OCI-LY7 (cell line): ENCODE data around the gene AP2A1. TPM values are rescaled to one million over a fixed set of nuclear protein-coding genes. Genes with fewer than 3 reads are reported as not detected.

Experiments
- BruUV-seq: library from RNA; stranded (reverse); fragments of 400-500 nt; replicated peaks from 2 replicates; lab custom pipeline; 2021; lab: Mats Ljungman, UMichigan
- CTCF ChIA-PET: fragments of 300-600 bp; sonication (Branson Sonifier 250); formaldehyde crosslinking; loops from one replicate; lab custom pipeline; 2022; ENCODE audit warnings: antibody characterized with exemption; ENCODE audit not compliant: unreplicated experiment; lab: Charles Lee
- POLR2A ChIA-PET: fragments of 300-600 bp; sonication (Branson Sonifier 250); formaldehyde crosslinking; loops from one replicate; lab custom pipeline; 2022; ENCODE audit warnings: antibody characterized with exemption; lab: Charles Lee
- DNase-seq: peaks from one replicate; pipeline ENCODE4 v3.0.0-alpha.2; 2015; ENCODE audit warnings: low spot score
- H2AFZ ChIP-seq: fragments of 200-600 bp; sonication (generic), shearing (Covaris generic); 2 replicates; pipeline ENCODE4 v1.6.1; 2014; ENCODE audit warnings: mild to moderate bottlenecking, antibody characterized with exemption, low read length, moderate library complexity
- H3K27ac ChIP-seq: fragments of 200-600 bp; sonication (generic); 2 replicates; pipeline ENCODE4 v1.5.1; 2014; ENCODE audit warnings: mixed run types, low read depth, mild to moderate bottlenecking, moderate library complexity, low read length, inconsistent platforms; ENCODE audit not compliant: poor library complexity, severe bottlenecking
- H3K36me3 ChIP-seq: fragments of 200-600 bp; sonication (generic); 2 replicates; pipeline ENCODE4 v1.6.1; 2014; ENCODE audit warnings: mild to moderate bottlenecking, antibody characterized with exemption, low read length, moderate library complexity, mixed read lengths; ENCODE audit not compliant: insufficient read depth
- H3K4me1 ChIP-seq: fragments of 200-600 bp; sonication (generic); 2 replicates; pipeline ENCODE4 v1.5.1; 2014; ENCODE audit warnings: mild to moderate bottlenecking, low read length; ENCODE audit not compliant: insufficient read depth, poor library complexity, severe bottlenecking
- H3K4me2 ChIP-seq: fragments of 200-600 bp; sonication (generic); 2 replicates; pipeline ENCODE4 v1.6.1; 2014; ENCODE audit warnings: mild to moderate bottlenecking, low read length
- H3K4me3 ChIP-seq: fragments of 200-600 bp; sonication (generic); 2 replicates; pipeline ENCODE4 v1.5.1; 2014; ENCODE audit warnings: mild to moderate bottlenecking, low read depth, low read length; ENCODE audit not compliant: poor library complexity, severe bottlenecking
- H3K79me2 ChIP-seq: fragments of 200-600 bp; sonication (generic); 2 replicates; pipeline ENCODE4 v1.6.1; 2016; ENCODE audit warnings: low read depth, mild to moderate bottlenecking, low read length, moderate library complexity, mixed read lengths; ENCODE audit not compliant: insufficient read depth
- H3K9me2 ChIP-seq: fragments of 200-600 bp; sonication (generic); 2 replicates; pipeline ENCODE4 v1.6.1; 2016; ENCODE audit warnings: mild to moderate bottlenecking, low read length, mixed read lengths; ENCODE audit not compliant: insufficient read depth
- H3K9me3 ChIP-seq: fragments of 200-600 bp; sonication (generic); 2 replicates; pipeline ENCODE4 v1.6.1; 2014; ENCODE audit warnings: mild to moderate bottlenecking, mixed run types, low read length, mixed read lengths
- H4K20me1 ChIP-seq: fragments of 200-600 bp; sonication (generic); 2 replicates; pipeline ENCODE4 v1.6.1; 2014; ENCODE audit warnings: mild to moderate bottlenecking, antibody characterized with exemption, low read length, moderate library complexity, mixed read lengths; ENCODE audit not compliant: insufficient read depth
- CTCF ChIP-seq: fragments of 200-600 bp; sonication (generic); conservative IDR thresholded peaks from 2 replicates; pipeline ENCODE4 v1.5.1; 2014; ENCODE audit warnings: mild to moderate bottlenecking, antibody characterized with exemption, low read length, moderate library complexity, mixed read lengths
- EZH2phosphoT487 ChIP-seq: fragments of 200-600 bp; sonication (generic); IDR thresholded peaks from 2 replicates; pipeline ENCODE4 v1.6.1; 2018; ENCODE audit warnings: low read depth, borderline replicate concordance, mild to moderate bottlenecking, mixed run types, antibody characterized with exemption, low read length, moderate library complexity, mixed read lengths
- intact Hi-C: fragments of 100-400 bp; cut with micrococcal nuclease; formaldehyde crosslinking; loops from one replicate; pipeline ENCODE4 v1.10.0; 2022; ENCODE audit not compliant: unreplicated experiment
- total RNA-seq, 2 experiments: library from RNA; depleted of rRNA in 1 of 2; stranded (reverse); fragments of >200 nt in 1 of 2; shearing (Covaris generic) in 1 of 2; gene quantifications; 2 replicates each; pipeline ENCODE4 v1.2.3, GENCODE V29; 2014 to 2022

AP2A1 gene
- total RNA-seq, 2 experiments from 2014 or later, result 46.9 to 47.4 TPM

GRCh38 chr19:49829200-49829599 lies 62.4 kb downstream of the AP2A1 start:
- H3K79me2 ChIP-seq, result peaks cover 26% of the 10 kb centered on the region
- peaks cover 22% of the 10 kb centered on the region for H3K4me1 ChIP-seq
- intact Hi-C loops, result no loop called here
- H4K20me1 ChIP-seq, result no peaks in the 10 kb centered on the region
- H3K9me3 ChIP-seq, result no peaks in the 10 kb centered on the region
- H3K4me2 ChIP-seq, result no peak overlapping the region
- H3K36me3 ChIP-seq, result peaks cover 97% of the 10 kb centered on the region
- POLR2A ChIA-PET, result no interaction called here
- H3K27ac ChIP-seq, result no peak overlapping the region
- DNase-seq, result no peak
- H3K9me2 ChIP-seq, result no peaks in the 10 kb centered on the region
- CTCF ChIA-PET, result no interaction called here
- no peak overlapping the region for H2AFZ ChIP-seq
- no peak overlapping the region for H3K4me3 ChIP-seq
- BruUV-seq, result no TSS peak
- no peak for TF ChIP-seq EZH2phosphoT487
- TF ChIP-seq CTCF, result no peak

- H4K20me1 ChIP-seq, result no peaks in the 10 kb centered on the region
- intact Hi-C loops, result no loop called here
- CTCF ChIA-PET, result no interaction called here
Observed at GRCh38 chr19:49829721-49830120, 62.9 kb downstream of the AP2A1 start.

More at GRCh38 chr19:49829721-49830120, 62.9 kb downstream of the AP2A1 start:
- peaks cover 16% of the 10 kb centered on the region for H3K4me1 ChIP-seq
- TF ChIP-seq CTCF (no peak), EZH2phosphoT487 (no peak)
- H3K4me2 ChIP-seq, result no peak overlapping the region
- no peak overlapping the region for H3K27ac ChIP-seq
- no peaks in the 10 kb centered on the region for H3K9me3 ChIP-seq
- no peak overlapping the region for H3K4me3 ChIP-seq
- POLR2A ChIA-PET, result no interaction called here
- H3K9me2 ChIP-seq, result no peaks in the 10 kb centered on the region
- H2AFZ ChIP-seq, result no peak overlapping the region
- no TSS peak for BruUV-seq
- peaks cover 21% of the 10 kb centered on the region for H3K79me2 ChIP-seq
- peaks cover 97% of the 10 kb centered on the region for H3K36me3 ChIP-seq
- no peak for DNase-seq
